WTC11 (cell line): ENCODE data around the gene EGFR.

Source experiments
- CBFB ChIP-seq: sonication (generic); formaldehyde crosslinking; IDR thresholded peaks from 2 replicates; pipeline ENCODE4 v1.8.1; 2022; ENCODE audit warnings: mild to moderate bottlenecking, low read depth, missing genetic modification reagents
- CTCF ChIP-seq: fragments of 200-600 bp; IDR thresholded peaks from 2 replicates; pipeline ENCODE4 v1.8.0; 2022; ENCODE audit warnings: antibody characterized with exemption
- JUN ChIP-seq: sonication (generic); formaldehyde crosslinking; IDR thresholded peaks from 2 replicates; pipeline ENCODE4 v1.8.0; 2023; ENCODE audit warnings: mild to moderate bottlenecking, missing genetic modification reagents
- MAX ChIP-seq: sonication (generic); formaldehyde crosslinking; IDR thresholded peaks from 2 replicates; pipeline ENCODE4 v1.8.0; 2022; ENCODE audit warnings: mild to moderate bottlenecking, missing genetic modification reagents
- NFATC4 ChIP-seq: fragments of 250-450 bp; sonication (Bioruptor Pico); IDR thresholded peaks from 2 replicates; pipeline ENCODE4 v1.9.0; 2021; ENCODE audit warnings: mild to moderate bottlenecking
- SP1 ChIP-seq: sonication (generic); formaldehyde crosslinking; conservative IDR thresholded peaks from 2 replicates; pipeline ENCODE4 v1.8.1; 2022; ENCODE audit warnings: missing genetic modification reagents
- ZNF138 ChIP-seq: sonication (generic); formaldehyde crosslinking; conservative IDR thresholded peaks from 2 replicates; pipeline ENCODE4 v1.8.1; 2022; ENCODE audit warnings: mild to moderate bottlenecking, moderate library complexity, missing genetic modification reagents

- no peak for TF ChIP-seq MAX (CRISPR knock-in tag)
- no peak for TF ChIP-seq SP1 (CRISPR knock-in tag)
- no peak for TF ChIP-seq CTCF
- TF ChIP-seq CBFB (CRISPR knock-in tag), result no peak
- no peak for TF ChIP-seq JUN (CRISPR knock-in tag)
- TF ChIP-seq NFATC4 (CRISPR knock-in tag), result no peak
- no peak for TF ChIP-seq ZNF138 (CRISPR knock-in tag)
Measured at GRCh38 chr7:55124989-55125875, 106.4 kb downstream of the EGFR start.
